A673 (cell line): Measurements from ENCODE around the gene NRG3.

ENCODE experiments used
- CTCF ChIP-seq: fragments of 300-800, 200-600 bp; sonication (generic); conservative IDR thresholded peaks from 2 replicates; pipeline ENCODE4 v1.5.1; 2017; ENCODE audit warnings: low read depth, mild to moderate bottlenecking, antibody characterized with exemption, low read length, moderate library complexity, mixed read lengths
- EZH2 ChIP-seq: fragments of 200-600 bp; sonication (generic); IDR thresholded peaks from 2 replicates; pipeline ENCODE4 v1.6.1; 2017; ENCODE audit warnings: borderline replicate concordance, low read depth, mild to moderate bottlenecking, mixed read lengths, antibody characterized with exemption, low read length; ENCODE audit not compliant: poor library complexity, severe bottlenecking

DNA sequence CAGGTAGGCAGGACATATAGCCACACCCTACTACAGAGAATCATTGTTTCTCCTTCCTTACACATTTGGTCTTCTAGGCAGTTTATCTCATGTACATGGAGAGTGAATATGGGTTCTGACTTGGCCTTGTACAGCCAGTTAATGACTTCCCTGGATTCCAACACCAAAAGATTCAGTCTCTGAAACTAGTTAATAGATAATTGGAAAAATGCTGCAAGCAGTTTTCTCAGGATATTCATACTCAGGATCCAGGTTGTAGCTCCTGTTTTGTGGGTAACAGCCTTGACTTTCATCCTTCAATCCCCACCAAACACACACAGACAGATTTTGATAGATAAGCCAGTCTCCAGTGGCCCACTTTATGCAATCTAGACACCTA, 690.2 kb downstream of the NRG3 start:
- TF ChIP-seq EZH2 (no peak), CTCF (no peak)
